OCI-LY1 (cell line): ENCODE data around the gene DOK7.

Experiments
- EZH2 ChIP-seq: fragments of 200-600 bp; sonication (generic), shearing (Covaris generic); IDR thresholded peaks from 2 replicates; pipeline ENCODE4 v1.8.0; 2017; ENCODE audit warnings: borderline replicate concordance, mixed run types, mild to moderate bottlenecking, antibody characterized with exemption, low read length, moderate library complexity, mixed read lengths
- TF ChIP-seq, protein P1 (sequence below): fragments of 200-600 bp; sonication (generic), shearing (Covaris generic); IDR thresholded peaks from 2 replicates; pipeline ENCODE4 v1.5.1; 2017; ENCODE audit warnings: mild to moderate bottlenecking, antibody characterized with exemption, low read length, moderate library complexity, mixed read lengths

DNA sequence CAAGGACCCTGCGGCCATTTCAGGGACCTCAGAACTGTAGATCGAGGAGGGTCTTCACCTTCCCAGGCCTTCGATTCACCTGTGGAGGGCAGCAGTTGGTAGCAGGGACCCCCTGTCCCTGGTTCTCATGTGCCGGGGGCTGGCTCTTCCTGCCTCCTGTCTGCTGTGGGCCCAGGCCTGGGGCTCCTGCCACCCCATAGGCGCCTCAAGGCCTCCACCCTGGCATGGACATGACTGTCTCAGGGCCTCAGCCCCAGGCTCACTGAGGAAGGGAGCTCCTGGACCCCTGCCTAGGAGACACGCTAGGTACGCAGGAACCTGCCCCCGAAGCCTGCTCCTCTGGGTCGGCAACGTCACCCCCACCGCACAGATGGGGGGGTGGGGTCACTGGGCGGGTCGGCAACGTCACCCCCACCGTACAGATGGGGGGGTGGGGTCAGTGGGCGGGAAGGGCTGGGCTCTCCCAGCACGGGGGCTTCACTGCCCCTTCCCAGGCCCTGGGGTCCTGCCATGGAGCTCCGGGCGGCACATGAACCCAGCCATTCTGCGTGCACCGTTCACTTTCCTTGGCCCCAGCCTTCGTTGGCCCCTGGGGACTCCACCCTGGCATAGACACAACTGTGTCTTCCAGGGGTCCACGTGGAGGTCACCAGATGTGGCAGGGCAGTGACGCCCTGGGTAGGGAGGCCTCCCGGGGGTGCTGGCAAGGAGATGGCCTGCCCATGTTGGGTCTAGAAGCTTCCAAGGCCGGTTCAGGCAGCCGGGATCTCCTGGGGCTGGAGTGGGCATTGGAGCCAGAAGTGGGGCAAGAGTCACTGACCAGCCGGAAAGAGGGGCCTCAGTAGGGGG lies 24.9 kb upstream of the DOK7 start:
- TF ChIP-seq, protein P1, sequence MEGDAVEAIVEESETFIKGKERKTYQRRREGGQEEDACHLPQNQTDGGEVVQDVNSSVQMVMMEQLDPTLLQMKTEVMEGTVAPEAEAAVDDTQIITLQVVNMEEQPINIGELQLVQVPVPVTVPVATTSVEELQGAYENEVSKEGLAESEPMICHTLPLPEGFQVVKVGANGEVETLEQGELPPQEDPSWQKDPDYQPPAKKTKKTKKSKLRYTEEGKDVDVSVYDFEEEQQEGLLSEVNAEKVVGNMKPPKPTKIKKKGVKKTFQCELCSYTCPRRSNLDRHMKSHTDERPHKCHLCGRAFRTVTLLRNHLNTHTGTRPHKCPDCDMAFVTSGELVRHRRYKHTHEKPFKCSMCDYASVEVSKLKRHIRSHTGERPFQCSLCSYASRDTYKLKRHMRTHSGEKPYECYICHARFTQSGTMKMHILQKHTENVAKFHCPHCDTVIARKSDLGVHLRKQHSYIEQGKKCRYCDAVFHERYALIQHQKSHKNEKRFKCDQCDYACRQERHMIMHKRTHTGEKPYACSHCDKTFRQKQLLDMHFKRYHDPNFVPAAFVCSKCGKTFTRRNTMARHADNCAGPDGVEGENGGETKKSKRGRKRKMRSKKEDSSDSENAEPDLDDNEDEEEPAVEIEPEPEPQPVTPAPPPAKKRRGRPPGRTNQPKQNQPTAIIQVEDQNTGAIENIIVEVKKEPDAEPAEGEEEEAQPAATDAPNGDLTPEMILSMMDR: no peak
- TF ChIP-seq EZH2: no peak
